HG02938 (cell line): ENCODE data around the gene EME1.
A peak's percentile ranks its signal among the peaks of the same experiment; 100 is the strongest.
"Not testable (repeated sequence)": the region's sequence is repeated elsewhere in the genome, so short reads cannot be mapped to it uniquely, and the experiment has no call there.

Source experiments
- ATAC-seq: cut with Tn5 transposase; IDR thresholded peaks from one replicate; pipeline ENCODE4 v1.9.1; 2021; ENCODE audit warnings: mild to moderate bottlenecking, moderate library complexity; ENCODE audit not compliant: unreplicated experiment

The EME1 gene, protein sequence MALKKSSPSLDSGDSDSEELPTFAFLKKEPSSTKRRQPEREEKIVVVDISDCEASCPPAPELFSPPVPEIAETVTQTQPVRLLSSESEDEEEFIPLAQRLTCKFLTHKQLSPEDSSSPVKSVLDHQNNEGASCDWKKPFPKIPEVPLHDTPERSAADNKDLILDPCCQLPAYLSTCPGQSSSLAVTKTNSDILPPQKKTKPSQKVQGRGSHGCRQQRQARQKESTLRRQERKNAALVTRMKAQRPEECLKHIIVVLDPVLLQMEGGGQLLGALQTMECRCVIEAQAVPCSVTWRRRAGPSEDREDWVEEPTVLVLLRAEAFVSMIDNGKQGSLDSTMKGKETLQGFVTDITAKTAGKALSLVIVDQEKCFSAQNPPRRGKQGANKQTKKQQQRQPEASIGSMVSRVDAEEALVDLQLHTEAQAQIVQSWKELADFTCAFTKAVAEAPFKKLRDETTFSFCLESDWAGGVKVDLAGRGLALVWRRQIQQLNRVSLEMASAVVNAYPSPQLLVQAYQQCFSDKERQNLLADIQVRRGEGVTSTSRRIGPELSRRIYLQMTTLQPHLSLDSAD

DNA sequence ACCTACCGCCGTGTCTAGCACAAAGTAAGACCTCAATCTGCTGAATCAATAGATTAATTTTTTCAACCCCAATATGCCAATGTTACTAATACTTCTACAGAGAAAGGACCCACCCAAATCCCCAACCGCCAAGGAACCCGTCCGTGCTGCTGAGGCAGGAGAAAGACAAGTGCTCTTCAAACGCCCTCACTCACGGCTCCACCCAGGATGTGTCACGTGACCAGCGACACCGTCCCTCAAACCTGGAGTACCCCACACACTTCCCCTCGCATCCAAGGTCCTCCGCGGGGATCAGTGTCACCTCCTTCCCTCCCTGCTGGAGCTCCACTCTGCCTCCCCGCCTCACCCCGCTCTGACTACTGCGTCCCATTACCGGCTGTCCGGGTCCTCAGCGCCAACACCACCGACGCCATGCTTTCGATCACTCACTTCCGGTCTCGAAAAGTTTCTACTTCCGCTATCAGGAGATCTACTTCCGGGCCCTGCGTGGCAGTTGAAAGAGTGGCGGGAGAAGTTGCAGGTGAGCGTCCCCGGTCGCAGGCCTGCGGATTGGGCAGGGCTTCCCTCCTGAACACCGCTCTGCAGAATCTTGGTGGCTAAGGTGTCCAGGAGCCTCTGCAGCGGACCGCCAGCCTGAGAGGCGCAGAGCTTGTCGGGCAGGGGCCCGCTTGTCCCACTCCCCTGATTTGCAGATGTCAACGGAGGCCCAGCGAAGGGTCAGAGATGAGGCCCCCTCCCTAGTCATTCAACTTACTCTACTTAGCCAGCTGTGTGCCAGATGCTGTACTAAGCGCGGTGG is at the start of gene EME1, which contains the start of gene MRPL27:
EME1 (plus strand) TSS at position 472 of the 799 bp plus-strand sequence. CDS start 1,980 bp downstream, outside the sequence.
MRPL27 (minus strand) TSS at position 427 of the 799 bp plus-strand sequence; CDS start at position 413, 14 bp downstream.
- ATAC-seq, result peak; percentile 81

DNA sequence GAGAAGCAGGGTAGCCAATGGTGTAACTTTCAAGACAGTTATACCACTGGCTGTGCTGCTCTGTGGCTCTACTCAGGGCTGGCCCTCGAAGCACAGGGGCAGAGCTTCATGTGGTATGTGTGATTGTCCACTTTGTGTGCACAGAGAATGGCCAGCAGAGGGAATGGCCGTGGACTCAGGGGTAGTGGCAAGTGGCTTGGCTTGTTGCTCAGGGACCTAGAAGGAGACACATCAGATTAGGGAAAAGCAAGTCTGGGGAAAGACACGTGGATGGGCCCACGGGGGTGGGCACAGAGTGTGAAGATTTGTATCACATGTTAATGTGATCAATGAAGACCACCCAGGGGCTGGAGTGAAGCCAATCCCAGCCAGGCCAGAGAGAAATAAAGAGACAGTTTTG is 47.1 kb upstream of the EME1 start:
- ATAC-seq, result no peak

DNA sequence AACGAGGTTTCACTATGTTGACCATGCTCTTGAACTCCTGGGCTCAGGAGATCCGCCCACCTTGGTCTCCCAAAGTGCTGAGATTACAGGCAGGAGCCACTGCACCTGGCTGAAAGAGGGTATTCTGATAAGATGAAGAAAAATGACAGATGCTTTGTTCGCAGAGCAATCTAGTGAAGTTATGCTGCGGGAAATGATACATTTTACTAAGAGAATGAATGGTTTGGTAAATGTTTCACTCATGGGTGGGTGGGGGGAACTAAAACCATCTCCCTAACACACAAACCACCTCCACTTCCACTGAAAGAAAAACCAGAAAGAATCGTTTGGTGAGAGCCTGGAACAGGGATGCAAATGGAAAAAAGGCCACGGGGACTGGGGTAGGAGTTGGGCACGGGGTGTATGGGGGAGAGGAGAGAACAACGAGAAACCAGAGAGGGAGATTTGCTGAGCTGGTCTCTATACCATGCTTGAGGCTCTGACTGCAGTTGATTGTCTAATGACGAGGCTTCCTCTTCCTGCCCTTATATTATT is 46.1 kb upstream of the EME1 start:
- ATAC-seq, result no peak

DNA sequence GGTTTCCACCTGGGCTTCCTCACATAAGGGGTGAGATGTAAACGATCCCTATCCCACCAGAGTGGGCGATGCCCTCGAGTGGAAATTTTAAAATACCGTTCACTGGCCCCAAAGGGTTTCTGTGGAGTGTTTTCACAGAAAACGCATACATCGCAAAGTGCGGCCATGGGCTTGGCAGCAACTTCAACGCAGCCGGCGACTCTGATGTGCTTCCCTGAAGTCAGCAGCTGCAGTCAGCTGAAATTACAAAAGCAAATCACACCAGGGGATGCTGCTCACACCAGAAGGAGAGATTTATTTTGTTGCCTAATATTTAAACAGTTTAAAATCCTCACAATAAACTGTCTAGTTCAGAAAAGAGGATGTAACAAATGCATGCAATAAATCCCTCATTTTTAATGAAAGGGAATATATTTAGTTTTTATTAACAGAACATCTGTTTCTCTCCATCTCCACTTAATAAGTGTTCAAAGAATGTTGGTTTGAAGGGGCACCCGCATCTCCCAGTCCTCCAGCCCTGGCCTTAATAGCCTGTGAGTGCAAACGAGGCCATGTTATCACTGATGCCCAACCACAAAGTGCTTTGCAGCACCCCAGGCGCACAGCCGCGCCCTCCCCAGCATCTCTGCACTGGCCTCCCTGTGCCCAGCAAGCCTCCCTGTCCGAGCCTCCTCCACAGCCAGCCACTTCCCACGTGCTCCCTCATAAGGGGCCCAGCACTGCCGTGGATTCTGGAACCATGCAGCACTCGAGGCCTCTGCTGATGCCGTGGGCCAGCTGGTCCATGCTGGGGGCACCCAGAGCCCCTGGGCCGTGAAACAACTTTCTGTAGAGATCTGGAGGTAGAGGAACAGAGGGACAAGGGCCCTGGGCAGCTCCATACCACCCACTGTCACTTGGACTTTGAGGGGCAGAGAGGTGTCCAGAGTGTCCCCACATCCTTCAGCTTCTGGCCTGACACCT is 44.4 kb upstream of the EME1 start:
- no peak for ATAC-seq

DNA sequence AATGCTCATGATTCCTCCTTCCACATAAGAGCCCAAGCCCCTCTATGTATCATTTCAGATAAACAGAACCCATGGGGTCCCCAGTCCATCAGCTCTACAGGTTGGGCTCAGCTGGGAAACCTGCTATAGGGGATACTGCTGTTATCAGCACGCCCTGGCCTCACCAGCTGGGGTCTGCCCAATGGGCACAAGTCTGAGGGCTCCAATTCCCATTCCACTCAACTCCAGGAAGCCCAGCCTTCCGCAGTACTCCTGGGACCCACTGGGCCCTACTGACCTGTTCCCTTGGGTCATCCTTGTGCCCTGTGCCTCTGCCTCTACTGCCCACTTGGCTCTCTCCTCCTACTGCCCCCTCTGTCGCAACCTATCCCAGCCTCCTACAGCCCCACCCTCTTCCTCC is 43.3 kb upstream of the EME1 start:
- ATAC-seq, result no peak

DNA sequence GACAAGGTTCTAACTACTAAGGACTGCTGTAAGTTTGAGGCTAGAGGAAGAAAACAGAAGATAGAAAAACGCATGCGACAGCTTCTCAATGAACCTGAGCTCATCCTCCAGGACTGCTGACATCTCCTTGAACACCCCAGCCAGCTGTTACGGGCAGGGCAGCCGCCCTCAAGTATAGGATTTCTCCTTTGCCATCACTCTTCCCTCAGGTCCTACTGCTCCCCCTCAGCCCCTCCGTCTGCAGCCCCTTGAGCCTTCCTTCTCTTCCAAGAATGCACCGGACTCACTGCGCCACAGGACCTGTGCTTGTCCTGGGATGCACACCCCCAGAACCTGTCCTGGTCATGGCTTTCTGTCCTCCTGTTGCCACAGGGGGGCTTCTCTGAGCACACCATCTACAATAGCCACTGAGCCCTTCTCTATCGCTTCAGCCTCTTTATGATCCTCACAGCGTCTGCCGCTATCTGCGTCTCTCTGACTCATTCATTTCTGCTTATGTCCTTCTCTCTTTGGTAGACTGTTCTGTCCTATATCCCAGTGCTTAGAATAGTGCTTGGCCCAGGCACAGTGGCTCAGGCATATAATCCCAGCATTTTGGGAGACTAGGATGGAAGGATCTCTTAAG is 42.8 kb upstream of the EME1 start:
- no peak for ATAC-seq

DNA sequence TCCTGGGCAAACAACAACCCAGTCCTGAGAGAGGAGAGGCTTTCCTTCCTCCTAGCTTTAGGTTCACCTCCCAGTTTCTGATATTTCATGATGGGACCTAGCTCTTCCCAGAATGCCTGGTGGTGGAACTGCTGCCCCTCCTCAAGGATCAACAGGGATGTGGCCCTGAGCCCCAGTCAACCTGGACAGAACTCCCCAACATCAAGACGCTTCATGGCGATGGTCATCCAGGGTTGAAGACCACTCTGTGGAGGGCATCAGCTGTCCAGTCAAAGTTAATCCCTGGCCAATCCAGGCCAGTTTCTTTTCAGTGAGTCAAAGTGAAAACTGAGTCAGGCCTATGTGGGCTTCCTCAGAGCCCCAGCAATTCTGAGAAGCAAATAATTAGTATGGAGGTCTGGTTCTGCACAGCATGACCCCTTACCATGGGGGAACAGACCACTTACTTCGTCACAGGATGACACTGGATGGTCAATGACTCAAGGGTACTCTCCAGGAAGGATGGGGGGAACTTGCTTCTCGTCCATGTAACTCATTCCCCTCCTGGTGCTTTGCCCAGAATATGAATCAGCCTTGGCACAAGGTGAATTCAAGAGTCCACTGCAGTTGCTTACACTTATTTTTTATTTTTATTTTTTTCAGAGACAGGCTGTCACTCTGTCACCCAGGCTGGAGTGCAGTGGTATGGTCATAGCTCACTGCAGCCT is 41.8 kb upstream of the EME1 start:
- no peak for ATAC-seq

DNA sequence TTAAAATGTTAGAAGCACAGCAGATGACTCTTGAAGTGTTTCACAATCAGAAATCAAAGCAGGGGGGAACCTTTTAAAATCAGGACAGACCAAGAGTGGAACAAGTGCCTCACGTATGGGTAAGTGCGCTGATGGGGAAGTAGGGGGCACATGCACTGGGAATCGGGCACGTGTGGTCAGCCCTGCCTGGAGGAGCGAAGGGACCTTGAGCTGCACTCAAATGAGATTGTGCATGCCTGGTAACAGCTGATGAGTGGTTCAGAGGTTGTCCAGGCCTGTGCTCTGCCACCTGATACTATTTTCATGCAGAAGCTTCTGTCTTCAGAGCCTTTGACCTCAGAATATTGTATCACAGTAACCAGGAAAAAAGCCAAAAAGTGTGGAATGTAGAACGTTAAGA is 40.8 kb upstream of the EME1 start:
- no peak for ATAC-seq

DNA sequence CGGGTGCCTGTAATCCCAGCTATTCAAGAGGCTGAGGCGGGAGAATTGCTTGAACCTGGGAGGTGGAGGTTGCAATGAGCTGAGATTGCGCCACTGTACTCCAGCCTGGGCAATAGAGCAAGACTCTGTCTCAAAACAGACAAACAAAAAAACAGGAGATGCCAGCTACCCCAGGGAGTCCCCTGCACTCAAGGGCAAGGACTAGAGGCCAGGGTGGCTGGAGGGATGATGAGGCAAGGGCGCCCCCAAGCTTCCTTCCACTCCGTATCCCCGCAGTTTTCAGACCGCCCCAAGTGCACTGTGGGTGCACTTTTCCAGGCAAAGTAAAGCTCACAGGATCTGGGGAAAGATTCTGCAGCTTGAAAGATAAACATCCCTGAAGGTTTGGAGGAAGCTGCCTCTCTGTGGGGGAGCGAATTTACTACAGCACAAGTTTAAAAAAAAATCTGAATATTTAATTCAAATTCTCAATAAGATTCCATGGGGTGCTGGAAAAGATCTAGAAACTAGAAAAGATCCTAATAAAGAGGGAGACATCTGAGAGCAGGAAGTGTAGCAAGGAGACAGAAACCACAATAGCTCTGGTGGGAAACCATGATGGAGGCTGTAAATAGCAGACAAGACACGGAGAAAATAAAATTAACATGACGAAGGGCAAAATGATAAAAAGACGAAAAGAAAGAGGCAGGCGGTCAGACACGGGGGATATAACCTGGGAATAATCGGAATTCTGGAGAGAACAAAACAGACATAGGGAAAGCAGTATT is 39.6 kb upstream of the EME1 start:
- not testable (repeated sequence) for ATAC-seq

DNA sequence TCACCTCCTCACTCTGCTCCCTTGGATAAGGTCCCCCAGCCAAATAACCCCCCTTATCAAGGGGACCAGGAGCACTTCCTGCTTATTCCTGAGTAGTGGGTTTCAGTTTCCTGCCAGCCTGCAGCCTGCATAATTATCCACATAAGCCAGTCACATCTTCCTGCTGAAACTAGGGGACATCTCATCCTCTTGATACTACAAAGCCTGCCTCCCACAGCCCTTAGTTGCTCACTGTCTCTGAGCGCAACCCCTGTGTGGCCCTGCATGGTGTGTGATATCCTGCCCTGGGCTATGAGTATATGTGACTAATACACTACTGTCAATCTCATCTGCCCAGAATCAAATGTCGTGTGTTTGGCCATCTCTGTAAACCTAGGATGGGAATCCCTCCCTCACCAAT is 35.1 kb upstream of the EME1 start:
- ATAC-seq, result no peak

DNA sequence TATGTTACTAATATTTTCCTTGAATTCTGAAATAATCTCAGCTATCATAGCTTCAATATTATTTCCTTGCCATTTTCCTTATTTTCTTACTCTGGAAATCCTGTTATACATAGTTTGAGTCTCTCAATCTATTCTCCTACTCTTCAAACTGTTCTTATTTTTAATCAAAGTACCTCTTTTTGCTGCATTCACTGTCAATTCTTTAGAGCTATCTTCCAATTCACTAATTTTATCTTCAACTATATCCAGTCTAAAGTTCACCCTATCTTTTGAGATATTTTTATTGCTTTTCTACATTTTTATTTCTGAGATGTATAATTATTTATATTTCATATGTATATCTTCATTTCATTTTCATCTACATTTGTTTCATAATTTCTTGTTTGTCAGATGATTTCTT is 34.4 kb upstream of the EME1 start:
- ATAC-seq, result no peak

DNA sequence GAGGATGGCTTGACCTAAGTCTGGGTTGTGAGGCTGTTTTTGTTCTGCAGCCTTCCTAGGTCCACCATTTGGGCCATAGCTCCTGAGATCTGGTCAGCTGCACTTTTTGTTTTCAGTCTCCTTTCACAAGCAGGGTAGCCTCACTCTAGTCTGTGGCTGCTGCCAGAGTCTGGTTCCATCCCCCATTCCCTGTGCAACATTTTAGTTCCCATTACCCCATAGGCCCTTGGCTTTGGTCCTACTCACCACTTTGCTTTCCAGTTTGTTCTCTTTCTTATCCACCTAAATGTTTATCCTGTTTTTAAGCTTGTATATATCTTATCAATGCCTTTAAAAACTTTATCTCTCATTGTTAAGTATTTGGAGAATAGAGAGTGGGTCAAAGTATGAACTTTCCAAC is 33.6 kb upstream of the EME1 start:
- no peak for ATAC-seq

DNA sequence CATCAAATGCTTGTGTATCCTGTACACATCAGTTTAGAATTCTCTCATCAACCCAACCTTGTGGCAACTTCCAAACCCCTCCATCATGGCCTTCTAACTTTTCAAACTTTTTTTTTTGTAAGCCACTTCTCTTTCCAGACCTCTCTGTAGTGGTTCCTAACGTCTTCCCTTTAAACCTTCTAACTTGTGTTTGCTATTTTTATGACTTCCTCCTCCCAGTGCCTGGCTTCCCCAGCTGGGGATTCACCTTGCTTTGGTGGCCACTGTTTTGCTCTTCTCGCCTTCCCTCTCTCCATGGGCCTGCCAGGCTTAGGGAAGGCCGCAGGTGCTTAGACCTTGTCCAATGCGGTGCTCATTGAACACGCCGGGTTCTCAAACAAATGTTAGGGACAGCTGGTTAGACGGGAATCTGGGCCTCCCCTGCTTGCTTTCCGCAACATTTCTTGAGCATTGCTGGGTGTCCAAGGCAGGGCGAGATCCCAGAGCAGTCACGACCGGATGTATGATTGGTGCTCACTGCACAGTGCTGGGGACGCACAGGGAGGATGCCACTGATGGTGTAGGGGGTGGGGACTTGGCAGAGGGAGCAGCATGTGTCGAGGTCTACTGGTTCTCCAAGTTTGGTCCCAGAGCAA is 28.2 kb upstream of the EME1 start:
- no peak for ATAC-seq

DNA sequence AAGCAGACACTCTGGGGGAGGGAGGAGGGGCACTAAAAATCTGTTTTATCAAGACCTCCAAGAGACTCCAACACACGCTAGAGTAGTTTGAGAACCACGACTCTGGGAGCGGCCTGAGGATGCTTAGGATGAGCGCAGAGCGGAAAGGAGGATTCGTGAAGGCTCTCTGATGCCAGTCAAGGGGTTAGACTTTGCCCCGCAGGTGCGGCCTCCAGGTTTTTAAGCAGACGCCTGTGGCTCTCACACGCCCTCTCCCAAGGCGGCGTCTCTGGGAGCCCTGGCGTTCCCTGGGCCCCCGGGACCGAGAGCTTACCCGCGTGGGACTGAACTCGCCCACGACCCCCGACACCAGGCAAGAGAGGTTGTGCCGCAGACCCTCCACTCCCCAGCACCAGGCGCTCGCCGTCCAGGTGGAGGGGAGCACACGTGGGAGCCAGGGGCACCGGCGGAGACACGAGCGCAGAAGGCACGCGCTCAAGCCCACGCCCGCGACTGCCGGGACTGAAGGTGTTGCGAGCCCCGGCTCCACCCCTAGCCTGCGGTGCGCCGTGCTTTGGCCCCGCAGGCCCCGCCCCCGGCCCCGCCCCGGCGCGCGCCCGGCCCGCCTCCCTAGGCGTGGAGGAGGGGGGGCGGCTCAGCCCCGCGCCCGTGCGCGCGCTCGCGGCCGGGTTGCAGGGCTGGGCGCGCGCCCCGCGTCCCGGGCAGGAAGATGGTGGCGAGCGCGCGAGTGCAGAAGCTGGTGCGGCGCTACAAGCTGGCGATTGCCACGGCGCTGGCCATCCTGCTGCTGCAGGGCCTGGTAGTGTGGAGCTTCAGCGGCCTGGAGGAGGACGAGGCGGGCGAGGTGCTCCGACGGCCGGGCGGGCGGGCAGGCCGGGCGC is 27.4 kb upstream of the EME1 start, which contains the start of gene XYLT2:
XYLT2 (plus strand) TSS at position 695 of the 881 bp plus-strand sequence; CDS start at position 710, 15 bp downstream.
- ATAC-seq, result no peak

DNA sequence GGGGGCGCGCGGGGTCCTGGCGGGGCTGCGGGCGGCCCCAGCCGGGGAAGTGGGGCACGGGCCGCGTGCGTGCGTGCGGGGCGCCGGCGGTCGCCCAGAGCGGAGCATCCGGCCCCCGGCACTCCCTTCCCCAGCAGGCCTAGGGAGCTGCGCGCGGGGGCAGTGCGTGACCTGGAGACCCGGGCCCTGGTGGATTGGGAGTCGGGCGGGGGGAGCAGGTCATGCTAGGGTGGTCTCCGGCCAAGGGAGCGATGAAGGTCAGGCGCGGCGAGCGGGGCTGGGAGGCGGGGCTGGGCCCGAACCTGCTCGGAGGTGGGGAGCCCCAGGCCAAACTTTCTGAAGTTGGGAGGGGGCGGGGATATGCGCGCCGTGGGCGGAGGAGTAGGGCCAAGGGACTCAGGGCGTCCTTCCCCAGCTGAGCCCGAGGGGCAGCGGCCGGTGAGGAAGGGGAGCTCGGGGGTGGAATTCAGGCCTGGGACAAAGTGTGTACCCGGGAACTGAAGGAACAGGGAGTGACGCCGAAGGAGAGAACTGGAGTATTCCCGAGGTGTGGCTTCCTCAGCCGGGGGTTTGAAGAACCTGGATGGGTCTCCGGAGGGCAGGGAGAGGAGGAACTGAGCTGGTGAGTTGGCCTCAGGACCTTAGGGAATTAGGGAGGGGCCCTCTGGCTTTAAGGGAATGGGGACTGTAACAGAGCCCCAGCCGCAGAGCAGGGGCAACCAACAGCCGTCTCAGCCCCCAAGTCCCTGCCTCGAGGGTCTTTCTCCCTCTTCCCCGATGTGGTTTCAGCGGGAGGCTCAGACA is 26.5 kb upstream of the EME1 start:
- ATAC-seq, result no peak
